SK-N-SH treated with all-trans-retinoic acid at 6 μM for 48 hours (cell line): ENCODE data around the gene VRK3.

Experiments used
- ARNTL ChIP-seq: fragments of 450-650 bp; formaldehyde crosslinking; IDR thresholded peaks from 2 replicates; pipeline ENCODE4 v1.5.0; 2020; ENCODE audit warnings: low read depth, mild to moderate bottlenecking, moderate library complexity, borderline replicate concordance
- CREB5 ChIP-seq: fragments of 250-450 bp; sonication (Bioruptor Pico); IDR thresholded peaks from 2 replicates; pipeline ENCODE4 v1.5.1; 2020; ENCODE audit warnings: low read depth, mild to moderate bottlenecking, moderate library complexity
- CSDC2 ChIP-seq: fragments of 250-450 bp; sonication (Bioruptor Pico); IDR thresholded peaks from 2 replicates; pipeline ENCODE4 v1.5.0; 2020; ENCODE audit warnings: mild to moderate bottlenecking, moderate library complexity
- ESRRG ChIP-seq: fragments of 250-450 bp; sonication (Bioruptor Pico); IDR thresholded peaks from 2 replicates; pipeline ENCODE4 v1.6.1; 2021; ENCODE audit warnings: mild to moderate bottlenecking
- GLIS3 ChIP-seq: fragments of 250-450 bp; sonication (Bioruptor Pico); IDR thresholded peaks from 2 replicates; pipeline ENCODE4 v1.5.0; 2020; ENCODE audit warnings: mild to moderate bottlenecking, moderate library complexity
- PATZ1 ChIP-seq: fragments of 250-450 bp; sonication (Bioruptor Pico); IDR thresholded peaks from 2 replicates; pipeline ENCODE4 v1.8.0; 2020; ENCODE audit warnings: mild to moderate bottlenecking, moderate library complexity, borderline replicate concordance
- RARB ChIP-seq: fragments of 250-450 bp; sonication (Bioruptor Pico); IDR thresholded peaks from 2 replicates; pipeline ENCODE4 v1.8.0; 2021; ENCODE audit warnings: mild to moderate bottlenecking, moderate library complexity
- SNAI2 ChIP-seq: fragments of 250-450 bp; sonication (Bioruptor Pico); IDR thresholded peaks from 2 replicates; pipeline ENCODE4 v1.5.0; 2020; ENCODE audit warnings: mild to moderate bottlenecking, moderate library complexity
- TCF4 ChIP-seq: fragments of 250-450 bp; sonication (Bioruptor Pico); IDR thresholded peaks from 2 replicates; pipeline ENCODE4 v1.8.0; 2021; ENCODE audit warnings: mild to moderate bottlenecking, moderate library complexity, borderline replicate concordance
- TSHZ2 ChIP-seq: fragments of 250-450 bp; sonication (Bioruptor Pico); IDR thresholded peaks from 2 replicates; pipeline ENCODE4 v1.5.0; 2020; ENCODE audit warnings: mild to moderate bottlenecking, moderate library complexity
- ZFP3 ChIP-seq: fragments of 250-450 bp; sonication (Bioruptor Pico); IDR thresholded peaks from 2 replicates; pipeline ENCODE4 v1.5.0; 2020; ENCODE audit warnings: mild to moderate bottlenecking, moderate library complexity
- ZNF565 ChIP-seq: fragments of 450-650 bp; formaldehyde crosslinking; conservative IDR thresholded peaks from 2 replicates; pipeline ENCODE4 v1.5.0; 2020; ENCODE audit warnings: low read depth, mild to moderate bottlenecking, moderate library complexity

- no peak for TF ChIP-seq GLIS3 (CRISPR knock-in tag)
- TF ChIP-seq TSHZ2 (CRISPR knock-in tag) = no peak
- TF ChIP-seq RARB = no peak
- no peak for TF ChIP-seq ARNTL (CRISPR knock-in tag)
- no peak for TF ChIP-seq ESRRG (CRISPR knock-in tag)
- no peak for TF ChIP-seq SNAI2 (CRISPR knock-in tag)
- TF ChIP-seq CREB5 (CRISPR knock-in tag) = no peak
- no peak for TF ChIP-seq ZNF565 (CRISPR knock-in tag)
- no peak for TF ChIP-seq TCF4 (CRISPR knock-in tag)
- TF ChIP-seq PATZ1 (CRISPR knock-in tag) = no peak
- no peak for TF ChIP-seq ZFP3 (CRISPR knock-in tag)
- TF ChIP-seq CSDC2 (CRISPR knock-in tag) = no peak
Measured at GRCh38 chr19:49929121-49929610, 96.0 kb downstream of the VRK3 start, which contains the start of the genes ATF5 and NUP62.
